Stimulated activated CD8-positive, alpha-beta memory T cell treated with anti-CD3 and anti-CD28 coated beads, Interleukin-7, amount 100 ng/mL, for 1 hour (primary cell): ENCODE data around the gene ITPK1.
A peak's percentile ranks its signal among the peaks of the same experiment; 100 is the strongest.
"Not testable (repeated sequence)": the region's sequence is repeated elsewhere in the genome, so short reads cannot be mapped to it uniquely, and the experiment has no call there.

ENCODE experiments used
- DNase-seq, 2 donors: peaks; one replicate each; pipeline ENCODE4 v3.0.0-alpha.2; 2020; ENCODE audit warnings: low read depth in 2 of 2

The ITPK1 gene

DNA sequence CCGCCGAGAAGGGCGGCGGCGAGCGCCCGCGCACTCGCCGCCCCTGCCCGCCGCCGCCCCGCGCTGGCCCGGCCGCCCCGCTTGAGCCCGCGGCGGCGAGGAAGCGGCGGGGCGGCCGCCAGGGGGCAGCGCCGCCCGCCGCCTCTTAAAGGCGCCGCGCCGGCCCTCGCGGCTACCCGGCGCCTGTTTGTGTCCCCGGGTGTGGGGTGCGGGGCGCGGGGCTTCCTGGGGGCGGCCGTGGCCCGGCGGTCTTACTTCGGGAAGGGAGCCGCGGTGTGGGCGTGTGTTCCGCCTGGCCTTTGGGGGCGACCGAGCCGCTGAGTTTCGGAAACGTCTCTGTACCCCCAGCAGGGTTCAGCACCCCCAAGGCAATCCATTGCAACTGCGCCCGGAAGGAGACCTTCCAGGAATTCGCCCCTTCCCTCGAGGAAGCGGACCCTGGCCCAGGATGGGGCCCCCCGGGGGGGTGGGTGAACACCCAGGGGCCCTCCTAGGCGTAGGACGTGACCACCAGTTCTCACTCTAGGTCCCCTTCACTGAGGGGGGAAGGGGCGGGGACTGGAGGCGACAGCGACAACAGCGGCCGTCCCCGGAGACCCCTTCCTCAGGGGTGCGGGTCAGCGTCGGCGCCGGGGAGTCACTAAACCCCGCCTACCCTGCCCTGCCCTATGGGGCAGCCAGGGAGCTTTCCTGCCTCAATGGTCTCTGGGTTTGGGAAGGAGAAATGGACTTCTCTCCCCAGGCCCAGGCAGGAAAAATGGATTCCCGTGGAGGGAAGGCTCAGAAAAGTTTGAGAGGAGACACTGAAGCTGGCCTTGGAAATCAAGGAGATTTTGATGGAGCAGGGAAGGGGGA lies at the start of gene ITPK1:
TSS of gene ITPK1 (minus strand) at position 105 of the 855 bp plus-strand sequence. CDS start 762 bp downstream, outside the sequence.
- peak in 1 of 2 donors; percentile 22 for DNase-seq

DNA sequence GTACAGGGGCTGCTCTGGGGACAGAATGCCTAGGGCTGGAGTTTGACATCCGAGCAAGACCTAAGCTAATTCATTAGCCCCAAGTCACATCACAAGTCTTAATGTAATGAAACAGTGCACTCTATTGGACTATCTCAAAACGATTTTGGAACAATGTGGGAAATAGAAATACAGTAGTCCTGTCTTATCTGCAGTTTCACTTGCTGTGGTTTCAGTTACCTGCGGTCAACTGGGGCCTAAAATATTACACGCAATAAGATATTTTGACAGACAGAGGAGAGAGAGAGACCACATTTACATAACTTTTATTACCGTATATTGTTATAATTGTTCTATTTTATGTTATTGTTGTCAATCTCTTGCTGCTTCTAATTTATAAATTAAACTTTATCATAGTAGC lies 47.8 kb upstream of the ITPK1 start:
- no peak for DNase-seq

DNA sequence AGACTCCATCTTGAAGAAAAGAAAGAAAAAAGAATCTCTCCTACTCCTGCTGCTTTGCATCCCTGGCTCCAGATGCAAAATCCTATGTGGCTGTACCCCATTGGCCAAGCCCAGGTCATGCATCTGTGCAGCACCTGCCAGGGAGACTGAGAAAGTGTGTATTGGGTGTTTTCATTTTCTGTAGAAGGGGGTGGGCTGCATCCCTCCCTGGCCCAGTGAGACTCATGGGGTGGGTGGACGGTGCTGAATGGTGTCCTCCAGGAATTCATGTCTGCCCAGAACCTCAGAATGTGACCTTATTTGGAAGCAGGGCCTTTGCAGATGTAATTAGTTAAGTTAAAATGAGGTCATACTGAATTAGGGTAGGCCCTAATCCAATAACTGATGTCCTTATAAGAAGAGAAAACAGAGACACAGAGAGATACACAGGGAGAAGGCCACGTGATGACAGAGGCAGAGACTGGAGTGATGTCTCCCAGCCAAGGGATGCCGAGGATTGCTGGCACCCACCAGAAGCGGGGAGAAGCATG lies 45.8 kb upstream of the ITPK1 start:
- no peak for DNase-seq

DNA sequence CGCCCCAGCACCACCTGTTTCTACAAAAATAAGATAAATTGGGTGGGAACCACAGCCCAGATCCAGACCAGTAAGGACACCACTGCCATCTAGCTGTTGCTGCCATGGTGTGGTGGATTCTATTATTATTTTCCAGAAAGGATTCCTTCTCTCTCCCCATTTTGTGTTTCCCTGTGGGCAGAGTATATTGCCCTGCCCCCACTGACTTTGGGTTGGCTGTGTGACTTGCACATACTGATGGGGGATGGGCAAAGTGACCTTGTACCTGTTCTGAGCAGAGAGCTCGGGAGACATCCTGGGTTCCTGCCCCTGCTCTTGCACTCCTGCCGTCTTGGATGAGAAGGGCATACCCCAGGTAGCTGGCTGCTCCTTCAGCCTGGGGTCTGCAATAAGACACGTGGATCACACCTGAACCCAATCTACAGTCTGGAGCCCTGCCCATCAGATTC lies 44.7 kb upstream of the ITPK1 start:
- DNase-seq = no peak

DNA sequence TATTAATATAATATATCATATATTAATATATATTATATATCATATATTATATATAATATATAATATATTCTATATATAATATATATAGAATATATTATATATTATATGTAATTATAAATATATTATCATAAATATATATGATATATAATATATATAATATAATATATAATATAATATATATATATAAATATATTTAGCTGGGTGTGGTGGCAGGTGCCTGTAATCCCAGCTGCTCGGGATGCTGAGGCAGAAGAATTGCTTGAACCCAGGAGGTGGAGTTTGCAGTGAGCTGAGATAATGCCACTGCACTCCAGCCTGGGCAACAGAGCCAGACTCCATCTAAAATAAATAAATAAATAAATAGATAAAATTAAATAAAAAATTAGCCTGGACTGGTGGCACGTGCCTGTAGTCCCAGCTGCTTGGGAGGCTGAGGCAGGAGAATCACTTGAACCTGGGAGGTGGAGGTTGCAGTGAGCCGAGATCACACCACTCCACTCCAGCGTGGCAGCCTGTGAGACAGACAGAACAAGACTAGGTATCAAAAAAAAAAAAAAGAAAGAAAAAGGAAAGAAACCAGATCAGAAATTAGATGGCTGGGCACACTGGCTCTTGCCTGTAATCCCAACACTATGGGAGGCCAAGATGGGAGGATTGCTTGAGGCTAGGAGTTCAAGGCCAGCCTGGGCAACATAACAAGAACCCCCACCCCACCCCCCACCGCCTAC lies 44.1 kb upstream of the ITPK1 start:
- DNase-seq = not testable (repeated sequence)

DNA sequence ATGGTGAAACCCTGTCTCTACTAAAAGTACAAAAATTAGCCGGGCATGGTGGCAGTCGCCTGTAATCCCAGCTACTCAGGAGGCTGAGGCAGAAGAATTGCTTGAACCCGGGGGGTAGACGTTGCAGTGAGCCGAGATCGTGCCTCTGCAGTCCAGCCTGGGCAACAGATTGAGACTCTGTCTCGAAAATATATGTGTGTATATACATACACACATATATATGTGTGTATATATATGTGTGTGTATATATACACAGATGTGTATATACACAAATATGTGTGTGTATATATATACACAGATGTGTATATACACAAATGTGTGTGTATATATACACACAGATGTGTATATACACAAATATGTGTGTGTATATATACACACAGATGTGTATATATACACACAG lies 42.6 kb upstream of the ITPK1 start:
- not testable (repeated sequence) for DNase-seq

DNA sequence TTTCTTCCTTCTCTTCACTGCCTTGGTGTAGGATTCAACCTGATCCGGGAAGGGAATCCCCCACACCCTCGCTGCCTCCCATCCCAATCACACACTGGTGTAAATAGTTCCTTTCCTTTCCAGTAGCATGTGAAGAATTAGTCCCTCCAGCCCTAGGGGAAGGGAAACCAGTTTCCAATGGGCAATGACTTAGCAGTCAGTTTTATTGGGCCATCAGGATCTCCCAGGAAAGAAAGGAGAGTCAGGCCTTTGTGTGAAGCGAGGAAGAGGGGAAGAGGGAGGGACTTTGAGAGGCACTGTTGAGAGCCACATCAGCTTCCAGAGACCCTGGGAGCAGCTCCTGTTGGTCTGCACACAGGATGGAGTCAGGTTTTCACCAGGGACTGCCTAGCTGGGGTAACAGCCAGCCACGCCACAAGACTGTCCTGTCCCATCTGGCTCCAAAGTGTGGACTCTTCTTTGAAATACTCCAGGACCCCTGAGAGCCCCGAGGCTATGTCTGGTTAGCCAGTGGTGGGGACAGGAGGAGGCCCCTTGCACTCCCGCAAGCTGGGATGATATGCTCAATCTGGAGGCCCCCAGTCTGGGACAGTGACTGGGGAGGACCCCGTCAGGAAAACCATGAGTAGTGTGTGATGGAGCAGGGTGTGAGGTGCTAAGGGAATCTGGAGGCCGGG lies 41.1 kb upstream of the ITPK1 start:
- no peak for DNase-seq

DNA sequence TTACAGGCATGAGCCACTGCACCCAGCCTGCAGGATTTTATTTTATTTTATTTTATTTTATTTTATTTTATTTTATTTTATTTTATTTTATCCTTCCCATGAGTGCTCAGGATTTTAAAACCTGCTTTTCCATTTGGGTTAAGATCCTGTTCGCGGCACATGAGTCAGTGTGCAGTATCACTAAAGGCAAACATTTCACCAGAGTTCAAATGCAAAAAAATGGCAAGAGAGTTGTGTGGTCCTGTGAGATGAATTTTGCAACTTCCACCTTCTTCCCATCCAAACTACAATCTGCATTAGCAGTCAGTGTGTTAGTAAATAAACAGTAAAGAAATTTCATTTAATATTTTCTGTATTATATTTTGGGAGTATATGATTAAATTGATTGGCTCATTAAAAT lies 39.9 kb upstream of the ITPK1 start:
- no peak for DNase-seq

DNA sequence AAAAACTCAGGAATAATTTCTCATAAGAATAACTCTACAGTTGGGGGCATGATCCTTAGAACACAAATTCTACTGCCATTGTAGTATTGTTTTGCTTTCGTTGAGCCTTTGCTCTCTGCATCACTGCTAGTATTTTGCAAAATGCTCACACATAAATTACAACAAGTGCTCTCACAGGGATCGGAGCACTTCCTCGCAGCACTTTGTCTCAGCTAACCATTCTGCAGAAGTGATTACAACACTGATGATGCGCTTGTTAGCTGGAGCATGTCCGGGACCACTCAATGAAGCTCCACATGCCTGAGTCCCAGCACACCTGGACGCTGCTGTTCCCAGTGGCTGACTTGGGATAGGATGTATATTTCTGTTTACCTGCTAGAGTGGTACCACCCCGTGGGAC lies 37.4 kb upstream of the ITPK1 start:
- no peak for DNase-seq

DNA sequence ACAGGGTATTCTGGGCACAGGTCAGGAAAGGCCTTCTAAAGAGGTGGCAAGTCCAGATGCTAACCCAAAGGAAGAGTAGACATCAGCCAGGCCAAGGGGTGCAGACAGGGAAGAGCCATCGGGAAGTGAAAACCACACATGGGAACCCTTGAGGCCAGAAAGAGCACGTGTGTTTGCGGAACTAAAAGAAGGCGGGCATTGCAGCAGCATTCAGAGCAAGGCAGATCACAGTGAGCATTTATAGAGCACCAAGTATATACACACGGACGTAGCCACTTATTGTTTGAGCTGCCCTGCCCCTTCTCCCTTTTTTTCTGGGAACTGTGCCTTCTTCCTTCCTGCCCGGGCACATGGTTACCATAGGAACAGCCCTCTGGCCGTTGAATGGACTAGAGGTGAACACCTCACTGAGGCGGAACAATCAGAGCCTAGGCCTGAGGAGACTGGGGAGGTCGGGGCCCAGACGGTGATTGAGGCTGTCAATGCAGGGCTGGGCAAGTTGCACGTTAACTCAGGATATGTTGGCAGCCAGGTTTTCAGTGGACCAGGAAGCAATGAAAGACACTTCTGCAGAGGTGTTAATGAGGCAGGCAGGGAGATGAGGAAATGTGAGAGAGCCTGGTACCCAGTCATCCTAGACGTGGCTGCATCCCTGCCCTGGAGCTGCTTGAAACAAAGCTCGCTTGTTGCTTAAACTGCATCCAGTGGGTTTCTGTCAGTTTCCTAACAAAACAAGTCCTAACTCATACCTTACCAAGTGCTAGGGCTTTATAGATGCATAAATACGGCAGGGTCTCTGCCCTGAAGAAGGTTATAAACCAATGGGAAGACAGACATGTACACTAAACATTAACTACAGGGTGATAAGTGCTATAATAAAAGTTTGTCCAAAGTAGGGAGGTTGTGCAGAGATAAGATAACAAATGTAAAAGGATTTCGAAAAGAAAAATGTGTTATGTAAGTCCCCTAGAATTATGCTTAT lies 34.8 kb upstream of the ITPK1 start:
- no peak for DNase-seq

DNA sequence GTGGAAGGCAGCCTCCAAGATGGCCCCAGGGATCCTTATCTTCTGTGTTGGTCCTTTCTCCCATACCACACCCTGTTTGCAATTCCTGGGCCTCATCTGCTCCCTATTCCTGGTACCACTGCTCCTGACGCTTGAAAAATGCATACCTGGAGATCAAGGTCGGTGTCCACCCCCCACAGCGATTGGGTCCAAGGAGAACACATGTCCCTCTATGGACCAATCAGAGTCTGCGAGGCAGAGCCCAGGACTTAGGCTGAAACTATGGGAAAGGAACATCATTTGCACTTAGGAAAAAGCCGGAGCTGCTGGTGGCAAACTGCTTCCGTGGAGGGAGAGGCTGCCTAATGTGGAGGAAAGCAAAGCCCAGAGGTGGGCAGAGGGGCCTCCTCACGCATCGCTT lies 33.3 kb upstream of the ITPK1 start:
- no peak for DNase-seq

DNA sequence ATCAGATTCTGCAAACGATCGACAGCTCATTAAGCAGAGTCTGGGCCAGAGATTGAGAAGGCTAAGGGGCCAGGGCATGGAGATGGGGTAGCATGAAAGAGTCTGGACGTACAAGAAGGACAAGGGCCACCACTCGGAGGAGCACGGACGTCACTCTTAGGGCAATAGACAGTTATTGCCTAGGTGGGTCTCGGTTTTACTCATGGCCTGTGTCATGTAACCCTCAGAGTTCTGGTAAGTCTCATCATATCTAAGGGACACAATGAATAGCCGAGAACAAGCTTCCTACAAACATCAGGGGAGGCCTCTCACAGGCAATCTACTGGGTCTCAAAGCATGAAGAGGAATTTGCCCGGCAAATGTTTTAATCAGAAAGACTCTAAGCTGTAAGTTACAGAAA lies 30.4 kb upstream of the ITPK1 start:
- no peak for DNase-seq

DNA sequence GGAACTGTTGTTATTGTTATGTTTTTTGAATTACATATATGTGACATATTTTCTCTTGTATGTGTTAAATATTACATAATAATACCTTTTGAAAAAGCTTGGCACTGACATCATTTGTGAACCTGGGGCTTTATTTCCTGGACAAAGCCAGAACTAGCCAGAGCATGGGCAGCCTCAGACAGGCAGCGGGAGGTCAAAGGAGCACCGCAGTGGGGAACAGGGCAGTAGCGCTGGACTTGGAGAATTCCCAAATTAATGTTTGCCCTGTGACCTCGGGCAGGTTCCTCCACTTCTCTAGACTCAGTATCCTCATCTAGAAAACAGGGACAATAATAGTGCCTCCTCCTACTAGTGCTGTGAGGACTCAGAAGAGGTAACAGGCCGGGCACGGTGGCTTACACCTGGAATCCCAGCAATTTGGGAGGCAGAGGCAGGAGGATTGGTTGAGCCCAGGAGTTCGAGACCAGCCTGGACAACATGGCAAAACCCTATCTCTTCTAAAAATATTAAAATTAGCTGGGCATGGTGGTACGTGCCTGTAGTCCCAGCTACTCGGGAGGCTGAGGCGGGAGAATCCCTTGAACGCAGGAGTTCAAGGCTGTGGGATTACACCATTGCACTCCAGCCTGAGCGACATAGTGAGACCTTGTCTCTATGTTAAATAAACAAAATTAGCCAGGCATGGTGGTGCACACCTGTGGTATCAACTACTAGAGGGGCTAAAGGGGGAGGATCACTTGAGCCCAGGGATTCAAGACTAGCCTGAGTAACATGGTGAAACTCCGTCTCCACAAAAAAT lies 27.3 kb upstream of the ITPK1 start:
- no peak for DNase-seq

DNA sequence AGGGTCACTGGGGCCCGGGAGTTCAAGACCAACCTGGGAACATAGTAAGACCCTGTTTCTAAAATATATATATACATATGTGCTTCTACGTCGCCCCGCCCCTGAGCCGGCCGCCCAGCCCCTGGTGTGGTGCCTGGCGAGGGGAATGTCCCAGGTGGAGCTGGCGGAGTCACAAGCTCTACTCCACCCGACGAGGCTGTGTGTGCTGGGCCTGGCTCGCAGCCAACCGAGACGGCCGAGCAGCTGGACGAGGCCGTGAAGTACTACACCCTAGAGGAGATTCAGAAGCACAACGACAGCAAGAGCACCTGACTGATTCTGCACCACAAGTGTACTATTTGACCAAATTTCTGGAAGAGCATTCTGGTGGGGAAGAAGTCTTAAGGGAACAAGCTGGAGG lies 22.1 kb upstream of the ITPK1 start:
- DNase-seq = no peak

DNA sequence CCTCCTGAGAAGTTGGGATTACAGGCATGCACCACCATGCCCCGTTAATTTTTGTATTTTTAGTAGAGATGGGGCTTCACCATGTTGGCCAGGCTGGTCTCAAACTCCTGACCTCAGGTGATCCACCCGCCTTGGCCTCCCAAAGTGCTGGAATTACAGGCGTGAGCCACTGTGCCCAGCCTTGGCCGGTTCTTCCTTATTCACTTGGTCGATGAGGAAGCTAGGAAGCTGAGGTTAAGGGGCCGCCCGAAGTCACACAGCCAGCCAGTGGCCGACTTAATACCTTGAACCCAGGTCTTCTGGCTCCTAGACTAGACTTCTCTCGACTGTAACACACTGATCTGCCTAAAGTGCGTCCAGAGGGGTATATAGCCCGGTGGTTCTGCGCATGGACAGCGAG lies 20.8 kb upstream of the ITPK1 start:
- not testable (repeated sequence) for DNase-seq

DNA sequence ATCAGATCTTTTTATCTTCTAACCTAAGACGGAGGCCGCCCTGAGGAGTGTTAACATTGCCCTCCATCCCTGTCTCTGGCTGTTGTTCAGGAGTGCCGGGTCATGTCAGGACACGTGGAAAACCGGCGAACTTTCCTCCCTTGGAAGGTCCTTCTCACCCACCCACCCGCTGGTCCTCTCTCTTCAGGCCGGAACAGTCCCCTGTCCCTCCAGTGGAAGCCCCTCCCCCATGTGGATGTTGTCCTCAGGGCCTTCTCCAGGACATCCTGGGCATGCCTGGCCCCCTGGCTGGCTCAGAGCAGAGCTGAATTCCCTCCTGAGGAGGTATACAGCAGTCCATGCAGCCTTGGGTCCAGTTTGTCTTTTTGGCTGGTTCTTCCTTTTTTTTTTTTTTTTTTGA lies 20.3 kb upstream of the ITPK1 start:
- no peak for DNase-seq

DNA sequence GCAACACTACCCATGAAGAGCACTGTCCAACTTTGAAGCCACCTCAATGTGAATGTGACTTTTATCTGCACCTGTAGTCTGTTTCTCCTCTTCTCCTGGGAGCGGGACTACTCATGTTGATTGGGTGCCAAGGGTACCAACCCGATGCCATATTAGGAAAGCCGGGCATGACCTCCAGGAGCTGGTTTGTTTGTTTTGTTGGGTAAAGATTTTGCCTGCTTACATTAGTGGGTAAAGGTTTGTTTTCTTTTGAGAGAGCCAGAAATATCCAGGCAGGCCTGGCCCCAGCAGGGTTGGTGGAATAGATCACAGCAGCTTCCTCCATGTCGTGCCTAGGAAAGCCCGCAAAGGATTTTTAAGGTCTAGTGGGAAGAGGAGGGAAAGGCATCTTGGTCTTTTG lies 19.7 kb upstream of the ITPK1 start:
- no peak for DNase-seq

DNA sequence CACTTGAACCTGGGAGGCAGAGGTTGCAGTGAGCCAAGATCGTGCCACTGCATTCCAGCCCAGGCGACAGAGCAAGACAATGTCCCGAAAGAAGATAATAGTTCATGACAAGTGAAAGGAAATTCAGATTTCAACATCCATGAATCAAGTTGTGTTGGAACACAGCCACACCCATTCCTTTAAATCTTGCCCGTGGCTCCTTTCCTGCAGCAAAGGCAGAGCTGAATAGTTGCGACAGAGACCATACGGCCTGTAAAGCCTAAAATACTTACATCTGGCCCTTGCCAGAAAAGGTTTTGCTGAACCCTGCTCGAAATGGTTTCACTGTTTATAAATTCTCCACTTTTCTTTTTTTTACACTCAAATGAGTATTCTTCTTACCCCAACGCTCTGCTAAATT lies 17.7 kb upstream of the ITPK1 start:
- DNase-seq = no peak

DNA sequence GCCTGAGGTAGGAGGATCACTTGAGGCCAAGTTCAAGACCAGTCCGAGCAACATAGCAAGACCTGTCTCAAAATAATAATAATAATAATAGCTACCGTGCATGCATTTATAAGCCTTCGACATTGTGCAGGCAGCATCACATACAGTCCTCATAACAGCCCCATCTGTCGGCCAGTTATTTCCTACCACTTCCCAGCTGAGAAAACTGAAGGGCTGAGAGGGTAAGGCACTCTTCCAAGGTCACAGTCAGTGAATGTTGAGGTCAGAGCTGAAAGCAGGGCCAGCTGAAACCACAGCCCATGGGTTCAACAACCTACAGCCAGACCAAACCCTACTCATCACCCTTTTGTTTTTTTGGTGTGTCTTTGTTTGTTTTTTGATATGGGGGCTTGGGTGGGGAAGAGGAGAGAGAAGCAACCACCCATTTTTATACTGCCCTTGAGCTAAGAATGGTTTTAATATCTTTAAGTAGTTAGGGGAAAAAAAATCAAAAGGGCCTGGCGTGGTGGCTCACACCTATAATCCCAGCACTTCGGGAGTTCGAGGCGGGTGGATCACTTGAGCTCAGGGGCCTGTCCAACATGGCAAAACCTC lies 16.8 kb upstream of the ITPK1 start:
- no peak for DNase-seq
